ENCODE measurements around the gene IL17RB. TPM values are rescaled to one million over a fixed set of nuclear protein-coding genes. Genes with fewer than 3 reads are reported as not detected.

IL17RB gene
- total and polyA plus RNA-seq, 2 of the 4 experiments (the other 2 are of a cell fraction) = under 0.01 TPM; not detected in 1

- in situ Hi-C loops (cut with MboI; ENCODE audit: low sequenced_read_pairs) = no loop called here
- no peak overlapping the region for H3K18ac ChIP-seq (ENCODE audit: low read depth, low read length)
- H3K79me1 ChIP-seq (ENCODE audit: low read depth in 1 of 2, low read length in 2 of 2) = no peaks in the 10 kb centered on the region
- no peak overlapping the region for H2BK5ac ChIP-seq (ENCODE audit: low read depth, low read length, poor library complexity, severe bottlenecking)
- CTCF ChIA-PET = no interaction called here
- DNase-seq (no peak), ATAC-seq (ENCODE audit: low read depth) (no peak)
- no peak overlapping the region for H3K27ac ChIP-seq (ENCODE audit: insufficient read depth, low read length)
- no CpG with 5 or more reads among the region's 1 CpG for WGBS, 2 experiments (ENCODE audit: extremely low coverage in 2 of 2, insufficient read length in 1 of 2)
- no peak overlapping the region for H2AK9ac ChIP-seq (replicated peaks; ENCODE audit: low read depth, low read length, poor library complexity)
- intact Hi-C loops (cut with micrococcal nuclease) = no loop called here
- H3K4ac ChIP-seq (ENCODE audit: low read depth, low read length) = no peak overlapping the region
- H3K4me1 ChIP-seq (ENCODE audit: control insufficient read depth, insufficient read depth, low read length) = no peaks in the 10 kb centered on the region
- H3K23ac ChIP-seq (ENCODE audit: low read depth, low read length) = no peak overlapping the region
- no peak overlapping the region for H2BK20ac ChIP-seq (ENCODE audit: low read depth, low read length)
- no peak overlapping the region for H4K5ac ChIP-seq (ENCODE audit: low read depth, low read length)
- H2BK120ac ChIP-seq (ENCODE audit: low read depth, low read length) = no peak overlapping the region
- no peaks in the 10 kb centered on the region for H3K9me1 ChIP-seq (ENCODE audit: insufficient read depth, low read length)
- H3K36me3 ChIP-seq (ENCODE audit: control insufficient read depth, insufficient read depth, low read length) = no peaks in the 10 kb centered on the region
- no peaks in the 10 kb centered on the region for H3K9me3 ChIP-seq (ENCODE audit: control insufficient read depth, insufficient read depth, low read length)
- dilution Hi-C loops (cut with HindIII; ENCODE audit: low sequenced_read_pairs, unreplicated experiment) = no loop called here
- H3K14ac ChIP-seq (replicated peaks; ENCODE audit: low read depth, low read length) = no peak overlapping the region
- no peak overlapping the region for H3K56ac ChIP-seq (ENCODE audit: extremely low read depth, insufficient read depth, low read length)
- H4K91ac ChIP-seq (ENCODE audit: insufficient read depth, low read depth, low read length) = no peak overlapping the region
- H4K20me1 ChIP-seq (ENCODE audit: insufficient read depth, low read length) = no peaks in the 10 kb centered on the region
- H4K8ac ChIP-seq (ENCODE audit: low read depth in 2 of 2, low read length in 2 of 2) = no peak overlapping the region
- H3K4me2 ChIP-seq (ENCODE audit: low read depth, low read length) = no peak overlapping the region
- TF ChIP-seq RCOR1 (IDR thresholded peaks at IDR 0.05; ENCODE audit: insufficient replicate concordance, low read length) = no peak
- TF ChIP-seq CTCF (conservative IDR thresholded peaks at IDR 0.05; ENCODE audit: low read depth, low read length) = no peak
- no peak for TF ChIP-seq NFE2L2 (IDR thresholded peaks at IDR 0.05; ENCODE audit: low read depth, low read length)
- no peak for TF ChIP-seq POLR2A (IDR thresholded peaks at IDR 0.05; ENCODE audit: low read depth, low read length)
- no peak for TF ChIP-seq ELK1 (IDR thresholded peaks at IDR 0.05; ENCODE audit: borderline replicate concordance, low read depth, low read length)
- no peak for TF ChIP-seq RFX5 (IDR thresholded peaks at IDR 0.05; ENCODE audit: low read depth, low read length)
- no peak overlapping the region for H2BK15ac ChIP-seq (ENCODE audit: low read depth, low read length)
- H3K9ac ChIP-seq (ENCODE audit: low read depth, low read length) = no peak overlapping the region
- no peak overlapping the region for H2AFZ ChIP-seq (replicated peaks; ENCODE audit: low read length, poor library complexity)
- POLR2A ChIA-PET (ENCODE audit: unreplicated experiment) = no interaction called here
- no peak overlapping the region for H2AK5ac ChIP-seq (ENCODE audit: low read depth, low read length)
- no TSS peak for BruUV-seq (replicated peaks)
- no peaks in the 10 kb centered on the region for H3K27me3 ChIP-seq (ENCODE audit: control insufficient read depth, insufficient read depth, low read length)
- H3K4me3 ChIP-seq (ENCODE audit: insufficient read depth, low read depth, low read length) = no peak overlapping the region
These were observed 17.8 kb upstream of the IL17RB start for GRCh38 chr3:53828581-53828980.

Data from IMR-90 (cell line).